Measurements from ENCODE around the gene ARHGAP22.

The ARHGAP22 gene

GRCh38 chr10:48632166-48632565 is 27.3 kb upstream of the ARHGAP22 start:
- no peak for DNase-seq

- DNase-seq = no peak
Observed at GRCh38 chr10:48627984-48628609, 23.2 kb upstream of the ARHGAP22 start.

- DNase-seq = no peak
Observed at GRCh38 chr10:48626986-48627731, 22.3 kb upstream of the ARHGAP22 start.

GRCh38 chr10:48626447-48626846 is 21.6 kb upstream of the ARHGAP22 start:
- DNase-seq = no peak

GRCh38 chr10:48625826-48626134 is 20.9 kb upstream of the ARHGAP22 start:
- DNase-seq = no peak

- DNase-seq = no peak
Observed at GRCh38 chr10:48623607-48624132, 18.8 kb upstream of the ARHGAP22 start.

- no peak for DNase-seq
Observed at GRCh38 chr10:48623009-48623408, 18.1 kb upstream of the ARHGAP22 start.

DNA sequence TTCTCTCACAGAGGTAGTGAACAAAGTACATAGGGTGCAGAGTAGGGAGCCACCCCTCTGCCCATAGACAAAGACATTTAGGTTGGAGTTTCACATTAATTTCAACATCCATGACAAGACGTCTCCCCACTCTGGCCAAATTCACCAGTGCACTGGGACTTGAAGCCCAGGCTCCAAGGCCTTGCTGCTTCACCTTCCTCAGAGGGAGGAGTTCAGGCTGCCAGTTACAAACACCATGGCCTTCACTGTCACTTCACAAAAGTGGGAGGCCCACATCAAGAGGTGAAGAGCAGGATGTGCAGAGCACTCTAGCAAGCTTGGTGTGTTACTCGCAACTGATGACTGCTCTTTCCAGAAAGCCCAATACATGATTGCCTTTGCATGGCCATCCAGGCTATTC is 15.8 kb upstream of the ARHGAP22 start:
- no peak for DNase-seq

DNA sequence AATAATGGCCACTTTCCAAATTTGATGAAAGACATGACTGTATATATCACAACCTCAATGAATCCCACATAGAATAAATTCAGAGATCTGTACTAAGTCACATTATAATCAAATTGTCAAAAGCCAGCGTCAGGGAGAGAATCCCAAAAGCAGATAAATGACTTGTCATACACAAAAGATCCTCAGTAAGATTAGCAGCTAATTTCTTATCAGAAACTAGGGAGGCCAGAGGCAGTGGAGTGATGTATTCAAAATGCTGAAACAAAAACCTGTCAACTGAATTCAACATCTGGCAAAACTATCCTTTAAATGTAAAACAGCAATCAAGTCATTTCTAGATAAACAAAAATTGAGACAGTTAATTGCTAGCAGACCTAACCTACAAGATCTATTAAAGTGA is 11.6 kb upstream of the ARHGAP22 start:
- DNase-seq = no peak

DNA sequence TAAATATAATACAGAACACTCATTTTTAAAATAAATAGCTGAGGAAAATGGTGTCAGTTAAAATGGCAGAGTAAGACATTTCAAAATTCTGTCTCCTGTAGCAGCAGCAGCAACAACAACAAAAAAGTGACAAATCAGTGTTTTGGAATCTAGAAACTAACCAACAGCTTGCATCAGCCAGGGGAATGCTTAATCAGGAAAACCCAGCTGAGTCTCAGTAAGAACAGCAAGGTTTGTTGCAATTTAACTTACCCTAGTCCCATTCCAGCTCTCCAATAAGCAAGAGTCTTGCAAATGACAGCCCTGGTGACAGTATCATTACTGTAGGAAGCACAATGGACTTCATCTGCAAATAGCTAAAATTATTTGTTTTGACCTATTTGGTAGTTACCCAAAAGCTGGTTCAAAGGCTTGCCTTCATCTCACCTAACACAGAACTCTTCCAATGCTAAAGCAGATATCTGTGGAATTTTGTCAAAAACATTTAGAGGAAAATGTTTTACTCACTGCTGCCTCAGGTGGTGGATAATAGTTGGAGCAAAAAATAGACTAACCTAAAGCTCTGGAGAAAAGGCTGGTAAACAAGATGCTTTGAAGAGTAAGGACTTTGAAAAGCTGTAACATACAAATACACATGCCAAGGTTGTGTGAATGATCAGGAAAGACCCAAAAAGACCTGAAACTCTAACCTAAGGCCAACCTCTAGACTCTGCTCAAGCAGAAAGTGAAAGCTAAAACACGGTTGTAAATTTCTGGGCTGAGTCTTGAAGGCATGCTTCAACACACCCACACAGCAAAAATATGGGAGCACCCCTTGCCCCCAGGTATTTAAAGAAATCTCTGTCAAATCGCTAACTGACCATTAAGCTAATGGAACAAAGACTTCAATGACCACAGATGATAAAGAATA is 9.9 kb upstream of the ARHGAP22 start:
- DNase-seq = no peak

GRCh38 chr10:48613016-48613415 is 8.1 kb upstream of the ARHGAP22 start:
- DNase-seq = no peak

DNA sequence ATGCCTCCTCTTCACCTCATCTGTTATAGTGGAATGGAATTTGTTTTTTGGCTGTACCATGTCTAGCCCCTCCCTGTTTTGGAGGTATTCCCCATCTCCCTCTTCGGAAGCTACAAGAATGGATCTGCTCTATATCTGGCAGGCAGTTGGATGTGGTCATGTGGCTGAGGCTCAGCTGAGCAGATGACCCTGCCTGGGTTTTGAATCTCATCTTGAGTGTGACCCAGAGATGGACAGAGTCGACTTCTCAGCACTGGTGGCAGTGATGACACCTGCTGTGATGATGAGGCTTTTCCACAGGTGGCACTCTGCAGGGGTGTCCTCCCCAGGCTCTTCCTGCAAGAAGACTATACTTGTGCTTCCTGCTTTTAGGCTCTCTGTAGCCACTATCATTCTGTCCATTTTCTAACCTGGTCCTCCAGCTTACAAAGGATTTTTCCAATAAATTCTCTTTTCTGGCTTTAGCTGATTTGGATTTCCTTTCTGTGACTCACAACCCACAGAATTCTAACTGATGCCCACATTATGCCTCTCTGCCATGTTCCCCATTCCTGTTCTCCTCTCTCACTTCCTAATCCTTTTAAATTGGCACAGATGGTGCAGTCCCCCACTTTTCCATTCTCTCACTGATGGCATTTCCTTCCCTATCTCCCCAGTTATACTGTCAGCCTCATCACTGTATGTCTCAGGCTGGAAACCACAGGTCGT is 7.5 kb upstream of the ARHGAP22 start:
- no peak for DNase-seq

DNA sequence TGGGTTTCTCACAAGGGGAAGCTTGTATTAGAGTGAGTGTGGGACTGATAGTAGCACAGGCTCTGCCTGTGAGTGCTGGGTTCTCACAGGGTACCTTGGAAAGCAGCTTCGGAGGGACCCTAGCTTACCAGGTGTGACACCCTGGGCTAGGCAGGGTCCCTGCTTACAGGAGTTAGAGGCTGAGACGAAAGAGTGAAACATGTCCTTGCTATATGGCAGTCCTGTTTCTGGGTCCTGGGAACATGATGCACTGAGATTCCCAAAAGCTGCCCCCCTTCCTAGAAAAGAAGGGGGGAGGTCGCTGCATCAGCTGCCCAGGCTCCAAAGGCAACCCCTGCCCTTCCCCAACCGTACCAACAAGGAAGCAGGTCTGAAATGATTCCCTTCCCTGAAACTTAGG is 6.3 kb upstream of the ARHGAP22 start:
- DNase-seq = no peak

DNA sequence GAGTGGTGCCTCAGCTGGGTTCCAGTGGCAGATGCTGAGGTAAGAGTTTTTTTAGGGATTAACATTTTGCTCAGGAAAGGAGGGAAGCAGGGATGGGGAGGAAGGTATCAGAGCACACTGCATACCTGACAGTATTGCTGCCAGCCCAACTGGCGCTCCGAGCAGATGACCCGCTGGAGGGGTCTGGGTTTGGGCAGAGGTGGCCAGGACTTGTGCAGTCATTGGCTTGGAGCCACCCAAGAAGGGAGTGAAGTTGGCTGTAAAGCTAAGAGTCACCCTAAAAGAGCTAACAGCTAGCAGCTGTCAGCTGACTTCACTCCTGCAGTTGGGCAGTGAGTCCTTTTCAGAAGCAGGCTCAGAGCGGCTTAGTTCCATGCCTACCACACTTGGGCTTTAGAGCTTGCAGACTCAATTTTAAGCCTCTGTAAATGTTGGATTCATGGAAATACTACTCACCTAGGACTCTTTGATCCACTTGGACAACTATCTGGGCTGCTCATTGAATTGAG is 5.8 kb upstream of the ARHGAP22 start:
- no peak for DNase-seq

DNA sequence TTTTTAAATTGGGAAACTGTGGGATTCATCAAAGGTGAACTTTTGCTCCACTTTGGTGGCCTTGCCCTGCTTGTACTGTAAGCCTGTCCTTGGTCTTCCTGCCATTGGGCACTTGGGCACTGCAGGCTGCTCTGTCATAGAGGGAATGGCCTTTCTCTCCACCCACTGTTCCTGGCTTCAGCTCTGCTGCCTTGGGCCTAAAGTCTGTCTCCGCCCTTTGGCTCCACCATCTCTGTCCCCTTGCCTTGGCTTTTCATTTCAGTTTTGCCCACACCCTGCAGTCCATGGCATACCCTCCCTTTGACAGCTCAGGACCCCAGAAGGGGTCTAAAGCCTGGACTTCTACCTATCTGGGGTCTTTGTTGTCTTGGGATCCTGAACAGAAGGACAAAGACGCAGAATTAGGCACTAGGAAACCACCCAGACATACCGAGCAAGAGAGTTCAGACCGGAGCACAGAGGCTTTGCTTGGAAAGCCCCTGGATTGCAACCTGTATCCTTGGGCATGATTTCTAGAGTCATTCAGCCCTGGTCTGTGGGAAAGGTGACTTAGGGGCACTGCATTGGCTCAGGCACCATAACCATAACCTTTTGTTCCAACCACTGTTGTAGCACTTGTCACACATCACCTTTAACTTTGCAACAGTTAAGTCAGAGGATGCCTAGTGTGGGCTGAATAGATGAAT is 5.2 kb upstream of the ARHGAP22 start:
- DNase-seq = no peak

GRCh38 chr10:48609441-48609840 is 4.6 kb upstream of the ARHGAP22 start:
- no peak for DNase-seq

DNA sequence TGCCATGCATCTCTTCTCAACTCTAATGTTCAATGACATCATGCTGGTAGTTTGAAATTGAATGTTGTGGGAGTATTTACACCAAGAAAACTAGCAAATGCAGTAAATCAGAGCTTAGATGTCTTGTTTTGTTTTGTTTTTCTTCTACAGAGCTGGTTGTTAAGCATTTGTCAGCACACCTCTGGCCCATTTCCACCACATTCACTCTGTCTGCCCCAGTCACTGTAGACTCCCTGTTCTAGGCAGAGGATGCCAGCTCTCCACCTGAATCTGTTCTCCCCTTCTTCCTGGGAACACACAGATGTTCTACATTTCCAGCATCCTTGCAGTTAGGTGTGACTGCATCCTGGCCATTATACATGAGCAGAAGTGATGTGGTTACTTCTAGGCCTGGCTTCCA is 4.1 kb upstream of the ARHGAP22 start:
- DNase-seq = no peak

GRCh38 chr10:48608279-48608681 is 3.4 kb upstream of the ARHGAP22 start:
- DNase-seq = no peak

GRCh38 chr10:48607356-48608278 is 2.7 kb upstream of the ARHGAP22 start:
- no peak for DNase-seq

DNA sequence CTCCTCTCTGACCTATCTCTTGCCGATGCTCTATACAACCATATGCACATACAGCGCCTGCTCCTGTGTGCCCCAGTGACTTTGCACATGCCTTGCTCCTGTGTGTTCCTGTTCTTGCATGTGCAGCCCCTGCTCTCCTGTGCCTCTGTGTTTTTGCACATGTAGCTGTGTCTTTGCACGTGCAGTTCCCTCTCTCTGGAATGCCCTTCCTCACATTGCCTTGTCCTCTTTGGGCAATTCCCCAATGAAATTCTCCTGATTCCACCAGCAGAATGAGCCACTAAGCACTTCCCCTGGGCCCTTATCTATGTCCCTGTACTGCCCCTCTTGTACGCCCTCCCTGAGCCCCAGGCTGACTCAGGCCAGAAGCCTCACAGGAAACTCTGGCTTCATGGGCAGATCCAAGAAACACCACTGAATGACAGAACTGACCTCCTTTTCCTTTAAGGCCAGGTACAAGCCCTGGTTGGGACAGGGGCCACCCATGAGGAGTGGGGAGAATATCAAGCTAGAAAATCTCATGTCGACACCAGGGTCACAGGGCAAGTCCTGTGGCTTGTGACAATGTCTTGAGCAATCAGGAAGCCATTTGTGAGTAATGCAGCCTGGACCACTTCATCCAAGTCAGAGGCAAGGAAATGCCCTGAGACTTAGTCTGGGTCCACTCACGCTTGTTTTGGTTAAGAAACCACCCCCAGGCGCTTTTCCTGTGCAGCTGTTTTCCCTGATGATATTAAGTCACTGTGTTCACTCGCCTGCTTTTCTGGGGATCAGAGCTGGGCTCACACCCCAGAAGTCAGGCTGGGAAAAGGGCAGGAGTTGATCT is 1.9 kb upstream of the ARHGAP22 start:
- DNase-seq = no peak

All from NCI-H510A (cell line).